Prostate gland (tissue), 2 donors: ENCODE measurements around the gene NDUFS6. TPM values are rescaled to one million over a fixed set of nuclear protein-coding genes. Genes with fewer than 3 reads are reported as not detected.

ENCODE experiments used
- DNase-seq: peaks from one replicate; pipeline ENCODE4 v3.0.0-alpha.2; 2019; ENCODE audit warnings: low spot score
- H3K27ac ChIP-seq, 2 donors: fragments of 200-600 bp; sonication (generic); 2 replicates each; pipeline ENCODE4 v1.5.1; 2017 to 2019
- H3K27me3 ChIP-seq: fragments of 200-600 bp; sonication (generic); replicated peaks from 2 replicates; pipeline ENCODE4 v1.5.1; 2019; ENCODE audit not compliant: insufficient read depth
- H3K36me3 ChIP-seq, 2 donors: fragments of 200-600 bp; sonication (generic); 1 replicate in 1 of 2; 2 replicates in 1 of 2; pipeline versions ENCODE4 v1.5.1 to v1.8.1; 2017 to 2019
- H3K4me1 ChIP-seq: fragments of 200-600 bp; sonication (generic); replicated peaks from 2 replicates; pipeline ENCODE4 v1.5.1; 2019
- H3K4me3 ChIP-seq, 2 donors: fragments of 200-600 bp; sonication (generic); 2 replicates each; pipeline ENCODE4 v1.5.1; 2017 to 2019
- H3K9me3 ChIP-seq: fragments of 200-600 bp; sonication (generic); 2 replicates; pipeline ENCODE4 v1.5.1; 2017
- POLR2A ChIP-seq: fragments of 450-650 bp; IDR thresholded peaks from one replicate; pipeline ENCODE4 v1.6.1; 2016; ENCODE audit warnings: antibody characterized with exemption, mild to moderate bottlenecking
- POLR2AphosphoS5 ChIP-seq: sonication (generic); formaldehyde crosslinking; IDR thresholded peaks from one replicate; pipeline ENCODE4 v1.6.1; 2017; ENCODE audit warnings: antibody characterized with exemption
- WGBS: methylation state at CpG from one replicate; pipeline ENCODE4 v1.1.5; 2018; 5-methylcytosine and 5-hydroxymethylcytosine counted together
- intact Hi-C: fragments of 100-400 bp; cut with DNase I; formaldehyde crosslinking; loops from one replicate; pipeline ENCODE4 v1.14.2; 2022
- total RNA-seq, 2 donors: library from RNA; depleted of rRNA; stranded (reverse); fragments of >200 nt; gene quantifications; one replicate each; pipeline ENCODE4 v1.1.0, GENCODE V29; 2016
- TF ChIP-seq, protein P1 (sequence below), 4 experiments: fragments of 200-600 bp in 2 of 4; fragments of 450-650 bp in 2 of 4; sonication (generic) in 2 of 4; IDR thresholded peaks; 1 replicate in 3 of 4; 2 replicates in 1 of 4; pipeline ENCODE4 v1.5.1; 2016 to 2019; ENCODE audit warnings: antibody characterized with exemption in 4 of 4, mild to moderate bottlenecking in 2 of 4, moderate library complexity in 2 of 4

Gene NDUFS6
- total RNA-seq, 2 donors from 2014 or later = 27.8 to 70.2 TPM

DNA sequence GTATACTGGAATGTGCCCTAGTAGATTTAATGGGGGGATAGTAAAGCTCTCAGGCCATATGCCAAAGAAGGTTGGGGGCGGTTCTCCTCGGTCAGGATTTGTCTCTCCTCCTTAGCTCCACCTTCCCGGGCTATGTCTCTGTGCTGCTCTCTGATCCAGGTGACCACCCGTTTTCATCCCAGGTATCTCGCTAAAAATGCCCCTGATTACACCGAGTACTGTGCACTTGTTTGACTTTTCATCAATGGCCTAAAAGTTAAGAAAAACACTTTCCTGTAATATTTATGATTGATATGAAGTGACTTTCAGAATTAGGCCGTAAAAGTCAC is 724 bp downstream of the NDUFS6 start:
- Histone ChIP-seq H3K36me3 (peaks cover 7 to 14% of the 10 kb centered on the region in 2 donors), H3K9me3 (no peaks in the 10 kb centered on the region), H3K4me1 (no peaks in the 10 kb centered on the region), H3K27ac (peak overlapping the region; percentile 65 to 74), H3K4me3 (peak overlapping the region; percentile 49 to 85), H3K27me3 (no peaks in the 10 kb centered on the region)
- no peak for DNase-seq
- intact Hi-C loops = no loop called here
- TF ChIP-seq, protein P1, sequence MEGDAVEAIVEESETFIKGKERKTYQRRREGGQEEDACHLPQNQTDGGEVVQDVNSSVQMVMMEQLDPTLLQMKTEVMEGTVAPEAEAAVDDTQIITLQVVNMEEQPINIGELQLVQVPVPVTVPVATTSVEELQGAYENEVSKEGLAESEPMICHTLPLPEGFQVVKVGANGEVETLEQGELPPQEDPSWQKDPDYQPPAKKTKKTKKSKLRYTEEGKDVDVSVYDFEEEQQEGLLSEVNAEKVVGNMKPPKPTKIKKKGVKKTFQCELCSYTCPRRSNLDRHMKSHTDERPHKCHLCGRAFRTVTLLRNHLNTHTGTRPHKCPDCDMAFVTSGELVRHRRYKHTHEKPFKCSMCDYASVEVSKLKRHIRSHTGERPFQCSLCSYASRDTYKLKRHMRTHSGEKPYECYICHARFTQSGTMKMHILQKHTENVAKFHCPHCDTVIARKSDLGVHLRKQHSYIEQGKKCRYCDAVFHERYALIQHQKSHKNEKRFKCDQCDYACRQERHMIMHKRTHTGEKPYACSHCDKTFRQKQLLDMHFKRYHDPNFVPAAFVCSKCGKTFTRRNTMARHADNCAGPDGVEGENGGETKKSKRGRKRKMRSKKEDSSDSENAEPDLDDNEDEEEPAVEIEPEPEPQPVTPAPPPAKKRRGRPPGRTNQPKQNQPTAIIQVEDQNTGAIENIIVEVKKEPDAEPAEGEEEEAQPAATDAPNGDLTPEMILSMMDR (IDR thresholded peaks at IDR 0.05) = no peak
- no peak for TF ChIP-seq POLR2AphosphoS5
- no peak for TF ChIP-seq POLR2A
- 11% methylated on average over 7 of the region's 7 CpGs for WGBS

DNA sequence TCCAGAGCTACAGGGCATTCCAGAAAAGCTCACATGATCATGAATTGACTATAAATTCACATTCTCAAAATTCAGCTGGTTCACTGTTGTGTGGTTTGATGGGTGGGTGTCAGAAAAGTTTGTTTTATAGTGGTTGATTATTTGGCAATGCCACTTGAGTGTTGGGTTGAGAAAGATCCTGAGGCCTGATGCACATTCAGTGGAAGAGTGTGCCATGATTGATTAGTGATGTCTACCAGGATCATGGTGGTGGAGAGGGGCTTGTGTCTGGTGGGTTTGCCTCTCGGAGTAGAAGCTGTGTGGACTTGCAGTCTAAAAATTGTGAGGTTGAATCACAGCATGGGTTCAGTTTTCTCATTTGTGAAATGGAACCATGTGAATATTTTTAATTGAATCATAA is 2.0 kb downstream of the NDUFS6 start:
- no peak for DNase-seq
- TF ChIP-seq POLR2AphosphoS5 = no peak
- TF ChIP-seq, protein P1 (IDR thresholded peaks at IDR 0.05) = no peak
- Histone ChIP-seq H3K9me3 (no peaks in the 10 kb centered on the region), H3K4me3 (no peak overlapping the region), H3K27ac (no peak overlapping the region), H3K36me3 (peaks cover 7 to 9% of the 10 kb centered on the region in 2 donors), H3K27me3 (no peaks in the 10 kb centered on the region), H3K4me1 (no peaks in the 10 kb centered on the region)
- 100% methylated on average over 1 of the region's 1 CpG for WGBS
- intact Hi-C loops = no loop called here

DNA sequence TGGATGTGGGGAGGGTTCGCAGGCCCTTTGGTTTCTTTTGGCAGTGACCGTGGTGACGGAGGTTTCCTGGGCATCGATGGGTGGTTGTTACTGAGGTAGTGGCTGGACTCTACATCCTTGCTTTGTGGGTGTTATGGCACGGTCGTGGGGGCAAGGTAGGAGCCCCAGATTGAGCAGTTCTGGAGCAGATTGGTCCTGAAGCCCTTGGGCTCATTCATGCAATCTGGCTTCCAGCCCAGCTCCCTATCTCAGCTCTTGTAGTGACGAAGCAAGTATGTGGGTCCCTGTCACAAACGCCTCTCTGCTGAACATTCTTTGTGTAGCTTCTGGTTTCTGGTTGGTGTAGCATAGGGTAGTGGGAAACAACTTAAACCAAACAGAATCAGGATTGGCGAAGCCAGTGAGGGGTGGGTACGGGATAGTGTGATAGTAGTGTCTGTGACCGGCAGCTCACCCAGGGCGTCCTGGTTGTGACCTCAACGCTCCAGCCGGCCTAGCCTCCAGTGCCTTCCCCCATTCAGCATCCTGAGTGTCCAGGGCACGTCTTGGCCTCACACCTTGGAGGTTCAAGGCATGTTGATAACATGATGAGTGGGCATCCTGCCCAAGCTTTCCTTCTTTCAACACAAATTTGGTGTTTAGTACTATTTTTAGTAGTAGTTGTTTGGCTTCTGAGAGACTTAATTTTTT is 2.9 kb downstream of the NDUFS6 start:
- Histone ChIP-seq H3K27me3 (no peaks in the 10 kb centered on the region), H3K4me1 (no peaks in the 10 kb centered on the region), H3K4me3 (no peak overlapping the region), H3K36me3 (peaks cover 7 to 9% of the 10 kb centered on the region in 2 donors), H3K9me3 (no peaks in the 10 kb centered on the region), H3K27ac (no peak overlapping the region)
- intact Hi-C loops = no loop called here
- no peak for DNase-seq
- TF ChIP-seq POLR2AphosphoS5 (no peak), POLR2A (no peak)
- TF ChIP-seq, protein P1 (IDR thresholded peaks at IDR 0.05) = no peak
- WGBS = 89% methylated on average over 15 of the region's 15 CpGs

DNA sequence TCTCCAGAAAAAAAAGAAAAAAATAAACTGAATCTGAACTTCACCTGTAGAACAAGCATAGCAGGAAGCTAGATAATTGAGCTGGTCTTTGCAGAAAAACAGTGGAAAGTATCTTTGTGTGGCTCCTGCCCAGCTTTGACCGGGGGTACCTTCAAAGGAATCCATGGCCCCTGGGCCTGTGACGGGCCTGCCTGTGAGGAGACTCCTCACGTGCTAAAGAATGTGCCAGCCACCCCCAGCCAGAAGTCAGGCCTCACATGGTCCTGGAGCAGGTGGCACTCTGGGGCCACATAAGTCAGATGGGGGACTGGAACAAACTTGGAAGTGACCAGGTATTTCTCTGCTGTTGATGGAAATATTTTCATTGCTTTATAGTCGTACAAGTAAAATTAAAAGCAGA is 4.1 kb downstream of the NDUFS6 start:
- Histone ChIP-seq H3K27ac (no peak overlapping the region), H3K36me3 (peaks cover 7 to 9% of the 10 kb centered on the region in 2 donors), H3K9me3 (no peaks in the 10 kb centered on the region), H3K27me3 (no peaks in the 10 kb centered on the region), H3K4me3 (no peak overlapping the region), H3K4me1 (no peaks in the 10 kb centered on the region)
- WGBS = 85% methylated on average over 4 of the region's 4 CpGs
- intact Hi-C loops = no loop called here
- TF ChIP-seq, protein P1 (IDR thresholded peaks at IDR 0.05) = no peak
- TF ChIP-seq POLR2A (no peak), POLR2AphosphoS5 (no peak)
- DNase-seq = no peak

DNA sequence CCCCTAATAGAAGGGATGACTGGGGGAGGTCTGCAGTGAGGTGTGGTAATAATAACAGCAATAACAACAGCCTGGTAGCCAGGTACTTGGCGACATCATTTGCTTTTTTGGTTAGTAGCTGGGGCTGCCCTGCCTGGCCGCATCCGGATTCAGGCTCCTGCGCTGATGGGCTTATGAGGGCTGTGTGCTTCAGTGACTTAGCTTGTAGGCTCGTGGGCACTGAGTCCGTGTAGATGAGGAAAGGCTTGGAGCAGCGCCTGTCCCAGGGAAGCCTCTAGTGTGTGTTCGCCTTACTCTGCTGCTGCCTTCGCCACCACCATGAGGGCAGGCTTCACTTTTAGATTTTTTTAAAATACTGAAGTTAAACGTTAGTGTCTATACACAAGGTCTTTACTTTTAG is 4.5 kb downstream of the NDUFS6 start:
- H3K27me3 ChIP-seq = no peaks in the 10 kb centered on the region
- H3K36me3 ChIP-seq = peaks cover 7 to 9% of the 10 kb centered on the region in 2 donors
- H3K9me3 ChIP-seq = no peaks in the 10 kb centered on the region
- WGBS = 95% methylated on average over 10 of the region's 10 CpGs
- H3K4me1 ChIP-seq = no peaks in the 10 kb centered on the region
- H3K4me3 ChIP-seq = no peak overlapping the region
- no peak for DNase-seq
- TF ChIP-seq, protein P1 (IDR thresholded peaks at IDR 0.05) = no peak
- TF ChIP-seq POLR2A = no peak
- no peak for TF ChIP-seq POLR2AphosphoS5
- H3K27ac ChIP-seq = no peak overlapping the region
- intact Hi-C loops = no loop called here
